Astrocyte of the cerebellum (primary cell): Measurements from ENCODE around the gene PLEKHG5.

ENCODE experiments used
- DNase-seq: peaks from one replicate; pipeline ENCODE4 v3.0.0-alpha.2; 2011; ENCODE audit warnings: low read depth
- H3K4me3 ChIP-seq: 2 replicates; pipeline ENCODE4 v1.5.1; 2011; ENCODE audit warnings: mild to moderate bottlenecking, low read depth, low read length, moderate library complexity
- CTCF ChIP-seq: IDR thresholded peaks from 2 replicates; pipeline ENCODE4 v1.5.1; 2012; ENCODE audit warnings: low read length, low read depth, moderate library complexity, mild to moderate bottlenecking; ENCODE audit errors: missing control alignments
- in situ Hi-C: cut with HindIII; loops from 2 replicates; pipeline ENCODE4 v1.10.0; 2017; ENCODE audit warnings: low sequenced_read_pairs

The PLEKHG5 gene

GRCh38 chr1:6530504-6531160 lies 39.2 kb upstream of the PLEKHG5 start:
- no peak for DNase-seq
- in situ Hi-C loops = no loop called here

GRCh38 chr1:6528492-6528891 lies 37.0 kb upstream of the PLEKHG5 start:
- DNase-seq = no peak
- H3K4me3 ChIP-seq = no peak overlapping the region
- in situ Hi-C loops = no loop called here
- no peak for TF ChIP-seq CTCF

More at GRCh38 chr1:6530504-6531160, 39.2 kb upstream of the PLEKHG5 start:
- no peak overlapping the region for H3K4me3 ChIP-seq
- TF ChIP-seq CTCF = no peak

- in situ Hi-C loops = no loop called here
- no peak for TF ChIP-seq CTCF
- no peak for DNase-seq
- no peak overlapping the region for H3K4me3 ChIP-seq
These were observed 34.8 kb upstream of the PLEKHG5 start for GRCh38 chr1:6526316-6526715.

- no peak overlapping the region for H3K4me3 ChIP-seq
- in situ Hi-C loops = no loop called here
- peak; percentile 72 for TF ChIP-seq CTCF
- DNase-seq = no peak
These were observed 32.1 kb upstream of the PLEKHG5 start for GRCh38 chr1:6523566-6523965.

GRCh38 chr1:6521536-6521935 lies 30.1 kb upstream of the PLEKHG5 start:
- in situ Hi-C loops = no loop called here
- DNase-seq = no peak
- TF ChIP-seq CTCF = no peak
- no peak overlapping the region for H3K4me3 ChIP-seq

GRCh38 chr1:6519935-6520671 lies 28.6 kb upstream of the PLEKHG5 start:
- H3K4me3 ChIP-seq = no peak overlapping the region
- in situ Hi-C loops = no loop called here
- no peak for TF ChIP-seq CTCF
- DNase-seq = peak; percentile 79
